AG04449 (cell line): ENCODE data around the gene C10orf105.

ENCODE experiments used
- CTCF ChIA-PET: fragments of 350-600 bp; formaldehyde crosslinking; extraction: SDS; loops from one replicate; lab custom pipeline; 2021; ENCODE audit warnings: antibody characterized with exemption; lab: Yijun Ruan, JAX
- POLR2A ChIA-PET: fragments of 400-600, 350-600 bp; formaldehyde crosslinking; extraction: SDS; loops from one replicate; lab custom pipeline; 2020; ENCODE audit warnings: antibody characterized with exemption, inconsistent platforms; lab: Yijun Ruan, JAX
- DNase-seq: peaks from one replicate; pipeline ENCODE4 v3.0.0-alpha.2; 2010; ENCODE audit warnings: low read depth, low spot score
- H3K4me3 ChIP-seq: 2 replicates; pipeline ENCODE4 v1.5.1; 2011; ENCODE audit warnings: low read depth, mild to moderate bottlenecking, control low read depth, low read length
- CTCF ChIP-seq: IDR thresholded peaks from one replicate; pipeline ENCODE4 v1.5.1; 2011; ENCODE audit warnings: mild to moderate bottlenecking, moderate library complexity, low read length, control low read depth, inconsistent platforms; ENCODE audit not compliant: insufficient read depth; ENCODE audit errors: missing control alignments

Gene C10orf105

GRCh38 chr10:71693377-71693776 is 26.2 kb downstream of the C10orf105 start:
- ChIA-PET POLR2A (no interaction called here), CTCF (interaction anchor here (1.0 to 11.5 kb wide), 6 partner anchors 14 to 377 kb away, joined by 3 to 105 read pairs (median 16); partner anchors contain the start of genes SLC29A3 and VSIR)
- TF ChIP-seq CTCF = no peak
- no peak for DNase-seq
- H3K4me3 ChIP-seq = no peak overlapping the region

GRCh38 chr10:71692598-71693306 is 26.8 kb downstream of the C10orf105 start:
- ChIA-PET CTCF (interaction anchor here (1.0 to 11.5 kb wide), 5 partner anchors 14 to 376 kb away, joined by 3 to 105 read pairs (median 4); partner anchors contain the start of genes SLC29A3 and VSIR), POLR2A (no interaction called here)
- no peak overlapping the region for H3K4me3 ChIP-seq
- DNase-seq = no peak
- no peak for TF ChIP-seq CTCF

- POLR2A ChIA-PET = no interaction called here
- H3K4me3 ChIP-seq = no peak overlapping the region
- TF ChIP-seq CTCF = no peak
- CTCF ChIA-PET = interaction anchor here (1.1 to 11.5 kb wide), 2 partner anchors 10 to 375 kb away, joined by 3 to 105 read pairs; partner anchors contain the start of gene SLC29A3
- no peak for DNase-seq
Measured at GRCh38 chr10:71691405-71691804, 28.2 kb downstream of the C10orf105 start.

GRCh38 chr10:71690094-71690720 is 29.4 kb downstream of the C10orf105 start:
- DNase-seq = no peak
- no peak overlapping the region for H3K4me3 ChIP-seq
- POLR2A ChIA-PET = no interaction called here
- CTCF ChIA-PET = interaction anchor here (1.0 to 11.5 kb wide), 4 partner anchors 11 to 374 kb away, joined by 3 to 105 read pairs (median 3); partner anchors contain the start of genes SLC29A3 and VSIR
- TF ChIP-seq CTCF = no peak

GRCh38 chr10:71688256-71688655 is 31.3 kb downstream of the C10orf105 start:
- H3K4me3 ChIP-seq = no peak overlapping the region
- DNase-seq = no peak
- ChIA-PET CTCF (interaction anchor here (7.2 kb wide), 1 partner anchor 9 kb away, joined by 38 read pairs; no protein-coding TSS in a partner anchor), POLR2A (no interaction called here)
- no peak for TF ChIP-seq CTCF

- ChIA-PET CTCF (interaction anchor here (7.2 kb wide), 1 partner anchor 10 kb away, joined by 38 read pairs; no protein-coding TSS in a partner anchor), POLR2A (no interaction called here)
Measured at GRCh38 chr10:71687480-71687879, 32.1 kb downstream of the C10orf105 start.

More at GRCh38 chr10:71687480-71687879, 32.1 kb downstream of the C10orf105 start:
- no peak overlapping the region for H3K4me3 ChIP-seq
- DNase-seq = no peak
- TF ChIP-seq CTCF = no peak
